Kidney tubule cell (primary cell): ENCODE data around the gene PPP4C.
A peak's percentile ranks its signal among the peaks of the same experiment; 100 is the strongest.

Source experiments
- DNase-seq: peaks from one replicate; pipeline ENCODE4 v3.0.0-alpha.2; 2018; ENCODE audit warnings: low spot score

The PPP4C gene

GRCh38 chr16:30054959-30055553 lies 20.7 kb upstream of the PPP4C start:
- DNase-seq = peak; percentile 68

GRCh38 chr16:30060346-30060745 lies 15.4 kb upstream of the PPP4C start:
- no peak for DNase-seq

GRCh38 chr16:30060836-30061554 lies 14.8 kb upstream of the PPP4C start:
- DNase-seq = no peak

GRCh38 chr16:30063278-30063892 lies 12.4 kb upstream of the PPP4C start:
- no peak for DNase-seq

- peak; percentile 71 for DNase-seq
These were observed 11.7 kb upstream of the PPP4C start for GRCh38 chr16:30063893-30064728.

GRCh38 chr16:30064729-30065101 lies 11.1 kb upstream of the PPP4C start:
- DNase-seq = no peak

- DNase-seq = peak; percentile 99
These were observed 10.5 kb upstream of the PPP4C start, which contains the start of gene ALDOA for GRCh38 chr16:30065102-30065942. TSS of gene ALDOA (plus strand) at chr16:30065760. CDS start at chr16:30066898, 1,138 bp downstream.

- DNase-seq = no peak
These were observed 9.6 kb upstream of the PPP4C start for GRCh38 chr16:30065943-30066760.

GRCh38 chr16:30066761-30067583 lies 8.8 kb upstream of the PPP4C start:
- DNase-seq = peak; percentile 23

- no peak for DNase-seq
These were observed 8.2 kb upstream of the PPP4C start for GRCh38 chr16:30067584-30067916.

GRCh38 chr16:30068333-30068732 lies 7.5 kb upstream of the PPP4C start:
- no peak for DNase-seq

- no peak for DNase-seq
These were observed 6.8 kb upstream of the PPP4C start for GRCh38 chr16:30068750-30069610.

GRCh38 chr16:30069611-30070462 lies 6.0 kb upstream of the PPP4C start:
- no peak for DNase-seq

GRCh38 chr16:30070490-30070889 lies 5.3 kb upstream of the PPP4C start:
- no peak for DNase-seq

GRCh38 chr16:30076276-30076791 lies 540 bp downstream of the PPP4C start:
- DNase-seq = no peak

GRCh38 chr16:30077656-30078055 lies 1.9 kb downstream of the PPP4C start:
- peak; percentile 62 for DNase-seq

- DNase-seq = no peak
These were observed 3.0 kb downstream of the PPP4C start for GRCh38 chr16:30078744-30079143.

- DNase-seq = no peak
These were observed 3.7 kb downstream of the PPP4C start for GRCh38 chr16:30079480-30079879.
